PC-3 (cell line): ENCODE measurements around the gene BRF1.

Experiments used
- CTCF ChIP-seq: fragments of 300-600 bp; sonication (generic); conservative IDR thresholded peaks from 2 replicates; pipeline ENCODE4 v1.5.1; 2017; ENCODE audit warnings: antibody characterized with exemption, low read depth, mild to moderate bottlenecking, low read length
- EZH2phosphoT487 ChIP-seq: fragments of 300-600 bp; sonication (generic); IDR thresholded peaks from 2 replicates; pipeline ENCODE4 v1.6.1; 2018; ENCODE audit warnings: mild to moderate bottlenecking, antibody characterized with exemption, low read length, borderline replicate concordance

GRCh38 chr14:105304565-105304964, 3.8 kb upstream of the BRF1 start:
- TF ChIP-seq EZH2phosphoT487 (no peak), CTCF (no peak)
